ENCODE data around the gene PTPRD.

Gene PTPRD

DNA sequence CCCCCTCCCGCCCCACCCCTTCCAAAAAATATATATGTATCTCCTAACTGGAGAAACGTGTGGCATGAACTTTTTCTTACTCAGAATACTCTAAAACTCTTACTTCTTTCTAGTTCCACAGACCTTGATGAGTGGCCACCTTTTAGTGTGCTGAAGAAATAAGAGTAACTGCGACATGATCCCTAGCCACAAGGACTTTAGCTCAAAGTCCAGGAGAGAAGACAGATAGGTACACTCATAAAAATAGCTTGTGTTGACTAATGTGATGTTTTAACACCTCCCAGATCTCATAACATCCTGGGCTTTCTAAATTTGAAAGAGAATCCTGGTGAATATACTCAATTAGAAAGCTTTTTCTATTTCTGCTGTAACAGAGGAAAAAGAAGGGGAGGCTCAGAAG is 1808.2 kb downstream of the PTPRD start:
- no peak for DNase-seq

DNA sequence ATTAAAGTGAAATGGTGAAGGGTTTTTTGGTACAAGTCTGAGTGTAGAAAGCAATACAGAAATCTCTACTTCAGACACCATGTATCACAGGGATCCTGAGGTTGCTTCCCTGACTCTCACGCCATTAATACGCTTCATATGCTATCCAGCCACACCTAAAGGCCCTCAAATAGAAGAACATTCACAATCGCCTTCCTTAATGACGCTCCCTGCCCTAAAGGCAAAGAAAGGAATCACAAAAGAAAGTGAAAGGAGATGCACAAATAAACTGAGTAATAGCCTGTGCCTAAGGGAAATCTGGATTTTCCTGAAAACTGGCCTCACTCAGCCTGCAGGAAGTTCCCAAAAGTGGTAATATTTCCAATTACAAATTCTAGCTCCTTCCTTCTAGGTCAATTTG is 1810.6 kb downstream of the PTPRD start:
- no peak for DNase-seq

DNA sequence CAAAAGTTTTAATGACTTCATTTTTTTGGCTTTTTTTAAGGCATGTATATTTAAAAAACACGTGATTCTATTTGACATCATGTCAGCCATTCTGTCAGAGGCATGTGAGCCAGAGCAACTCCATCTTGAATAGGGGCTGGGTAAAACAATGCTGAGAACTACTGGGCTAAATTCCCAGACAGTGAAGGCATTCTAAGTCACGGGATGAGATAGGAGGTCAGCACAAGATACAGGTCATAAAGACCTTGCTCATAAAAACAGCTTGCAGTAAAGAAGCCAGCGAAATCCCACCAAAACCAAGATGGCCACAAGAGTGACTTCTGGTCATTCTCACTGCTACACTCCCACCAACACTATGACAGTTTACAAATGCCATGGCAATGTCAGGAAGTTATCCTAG is 1812.6 kb downstream of the PTPRD start:
- DNase-seq, result no peak

DNA sequence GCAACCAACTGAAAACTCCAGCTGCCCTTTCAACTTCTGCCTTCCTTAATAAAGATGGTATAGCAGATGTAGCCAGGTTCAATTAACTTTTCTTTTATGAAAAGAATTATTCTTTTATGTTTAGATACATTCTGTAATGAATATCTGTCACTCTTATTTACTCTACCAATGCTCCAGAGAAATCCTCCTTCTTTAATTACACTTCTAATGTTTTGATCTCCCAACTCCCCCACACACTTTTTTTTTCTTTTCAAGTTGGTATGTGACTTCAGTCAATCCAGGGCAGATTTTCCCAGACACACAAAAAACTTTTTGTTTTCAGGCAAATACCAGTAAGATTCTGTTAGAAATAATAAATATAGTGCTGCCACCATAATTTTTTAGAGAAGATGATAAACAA is 1813.2 kb downstream of the PTPRD start:
- no peak for DNase-seq

DNA sequence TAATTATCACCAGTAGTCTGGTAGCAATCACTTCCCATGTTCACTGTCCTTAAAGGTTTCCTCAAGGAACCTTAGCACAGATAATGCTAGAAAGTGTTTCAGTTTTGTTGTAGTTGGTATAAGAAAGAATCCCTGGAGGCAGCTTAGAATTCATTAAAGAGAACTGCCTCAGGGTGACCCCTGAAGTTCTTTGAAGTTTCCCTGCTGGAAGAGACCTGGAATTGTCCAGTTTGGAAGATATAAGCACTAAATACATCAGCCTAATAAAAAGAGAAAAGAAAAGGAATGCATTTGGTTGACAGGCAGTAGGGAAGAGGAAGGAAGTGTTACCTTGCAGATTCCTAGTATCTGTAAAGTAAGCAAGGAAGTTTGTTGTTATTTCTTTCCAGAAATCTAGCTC is 1813.6 kb downstream of the PTPRD start:
- no peak for DNase-seq

DNA sequence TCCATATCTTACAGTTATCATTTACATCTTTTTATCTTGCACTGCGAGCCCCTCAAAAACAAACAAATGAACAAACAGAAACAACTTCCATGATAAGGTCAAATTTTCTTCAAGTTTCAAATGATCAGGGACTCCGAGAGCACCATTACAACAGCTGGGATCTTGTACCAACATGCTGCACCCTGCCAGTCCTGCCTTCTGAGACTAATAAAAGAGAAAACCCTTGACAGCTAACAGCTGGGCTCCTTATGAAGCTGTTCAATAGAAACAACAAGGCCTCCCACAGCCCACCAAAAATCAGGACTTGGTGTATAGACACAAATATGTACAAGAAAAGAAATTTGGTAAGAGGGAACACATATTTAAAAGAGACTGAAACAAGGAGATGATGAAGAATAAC is 1828.0 kb downstream of the PTPRD start:
- no peak for DNase-seq

DNA sequence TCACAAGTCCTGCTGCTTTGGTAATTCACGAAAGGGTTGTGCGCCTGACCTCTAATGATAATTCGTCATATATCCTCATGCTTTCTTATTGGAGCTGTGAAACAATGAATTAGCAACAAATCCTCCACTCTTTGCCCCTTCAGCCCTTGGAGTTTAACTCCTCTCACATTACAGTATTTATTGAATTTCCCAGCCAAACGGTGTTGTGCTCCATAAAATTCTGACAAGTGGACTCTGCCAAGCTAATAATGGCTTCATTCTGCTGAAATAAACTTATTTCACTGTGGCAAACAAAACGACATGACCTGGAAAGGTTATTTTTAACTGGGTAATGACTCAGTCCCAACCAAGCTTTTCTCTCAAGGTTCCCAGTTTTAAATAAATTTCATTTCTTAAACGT is 1828.9 kb downstream of the PTPRD start:
- DNase-seq, result no peak

DNA sequence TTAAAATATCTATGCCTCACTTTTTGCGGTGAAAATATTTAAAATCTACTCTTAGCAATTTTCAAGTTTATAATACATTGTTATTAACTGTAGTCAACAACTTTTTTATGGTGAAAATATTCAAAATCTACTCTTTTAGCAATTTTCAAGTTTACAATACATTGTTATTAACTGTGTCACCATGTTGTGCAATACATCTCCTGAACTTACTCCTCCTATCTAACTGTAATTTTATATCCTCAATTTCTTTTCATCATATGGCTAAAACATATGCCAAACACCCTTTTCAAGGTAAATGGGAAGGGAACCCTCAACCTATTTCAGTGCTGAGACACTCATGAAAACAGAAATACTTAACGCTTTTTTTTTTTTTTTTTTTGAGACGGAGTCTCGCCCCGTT is 1830.6 kb downstream of the PTPRD start:
- DNase-seq, result no peak

DNA sequence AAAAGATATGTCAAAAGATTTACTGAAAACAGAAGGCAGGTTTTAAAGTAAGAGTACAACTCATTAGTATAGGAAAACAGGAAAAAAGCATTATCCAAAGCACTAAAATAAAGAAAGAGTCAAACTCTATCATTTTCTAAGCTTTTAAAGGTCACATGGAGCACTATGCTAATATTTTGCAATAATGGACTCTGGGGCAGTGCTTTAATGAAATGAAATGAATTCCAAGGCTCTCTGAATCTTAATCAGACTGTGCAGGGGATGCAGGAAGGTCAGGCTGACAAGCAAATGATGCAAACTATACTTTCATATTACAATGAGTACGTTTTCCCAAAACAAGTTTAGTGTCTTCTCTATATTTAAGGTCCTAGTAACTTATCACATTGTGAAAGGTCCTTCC is 1831.3 kb downstream of the PTPRD start:
- DNase-seq, result no peak

DNA sequence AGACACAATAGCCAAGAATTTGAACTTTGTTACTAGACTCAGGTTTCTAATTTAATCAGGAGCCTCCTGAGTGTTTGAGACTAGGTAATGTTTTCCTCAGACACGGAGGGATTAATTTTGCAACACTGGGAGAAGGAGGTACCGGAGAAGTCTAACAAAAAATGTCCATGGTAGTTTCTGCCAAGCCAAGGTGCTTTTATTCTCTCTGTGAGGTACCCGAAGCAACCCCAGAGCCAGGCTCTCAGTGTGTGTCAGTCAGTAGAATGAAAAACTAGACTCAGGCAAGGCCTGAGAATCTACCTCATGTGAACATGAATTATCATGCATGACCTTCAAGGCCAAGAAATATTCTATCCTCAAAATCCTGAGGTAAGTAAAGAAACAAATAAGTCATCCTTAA is 1832.4 kb downstream of the PTPRD start:
- no peak for DNase-seq

DNA sequence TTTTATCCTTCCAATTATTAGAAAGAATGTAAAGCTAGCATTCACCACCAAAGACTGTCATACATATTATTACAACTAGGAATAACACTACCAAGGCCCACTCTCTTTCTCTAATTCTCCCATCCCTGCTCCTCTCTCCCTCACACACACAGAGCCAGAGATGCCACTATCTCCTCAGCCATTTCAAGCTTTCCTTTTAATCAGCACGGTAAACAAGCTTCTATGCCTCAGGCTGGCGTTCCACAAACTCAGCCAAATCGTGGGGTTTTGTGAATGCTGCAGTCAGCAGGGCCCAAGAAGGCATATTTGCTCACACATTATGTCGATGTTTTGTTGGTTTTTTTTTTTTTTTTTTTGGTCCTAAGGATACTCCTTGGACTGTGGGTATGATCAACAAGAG is 1833.3 kb downstream of the PTPRD start:
- DNase-seq, result no peak

DNA sequence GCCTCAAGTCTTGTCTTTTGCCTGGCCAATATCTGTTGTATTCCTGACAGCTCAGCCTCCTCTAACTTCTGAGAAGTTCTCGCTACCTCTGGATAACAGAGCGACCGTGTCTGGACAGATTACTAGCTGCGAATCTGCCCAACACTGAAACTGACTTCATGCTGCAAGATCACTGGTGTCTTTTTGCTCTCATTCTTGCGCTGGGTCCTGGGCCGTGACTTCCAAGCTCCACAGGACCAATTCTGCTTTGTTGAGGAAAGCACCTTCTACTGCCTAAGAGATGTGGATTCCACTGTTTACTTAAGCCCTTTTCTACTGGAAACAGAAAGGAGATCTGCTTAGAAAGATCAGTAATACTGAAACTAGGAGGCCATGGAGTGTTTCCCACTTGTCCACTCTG is 1834.4 kb downstream of the PTPRD start:
- DNase-seq, result no peak

DNA sequence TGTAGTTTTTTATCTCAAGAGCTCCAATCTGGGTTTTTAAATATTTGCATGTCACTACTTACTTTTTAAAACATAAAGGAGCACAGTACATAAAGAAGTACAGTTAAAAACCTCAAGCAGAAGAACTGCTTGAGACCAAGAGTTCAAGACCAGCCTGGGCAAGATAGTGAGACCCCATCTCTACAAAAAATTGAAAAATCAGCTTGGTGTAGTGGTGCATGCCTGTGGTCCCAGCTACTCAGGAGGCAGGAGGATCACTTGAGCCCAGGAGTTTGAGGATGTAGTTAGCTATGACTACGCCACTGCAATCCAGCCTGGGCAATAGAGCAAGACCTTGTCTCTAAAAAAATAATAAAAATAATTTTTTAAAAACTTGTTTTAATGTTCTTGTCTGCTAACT is 1840.5 kb downstream of the PTPRD start:
- no peak for DNase-seq

DNA sequence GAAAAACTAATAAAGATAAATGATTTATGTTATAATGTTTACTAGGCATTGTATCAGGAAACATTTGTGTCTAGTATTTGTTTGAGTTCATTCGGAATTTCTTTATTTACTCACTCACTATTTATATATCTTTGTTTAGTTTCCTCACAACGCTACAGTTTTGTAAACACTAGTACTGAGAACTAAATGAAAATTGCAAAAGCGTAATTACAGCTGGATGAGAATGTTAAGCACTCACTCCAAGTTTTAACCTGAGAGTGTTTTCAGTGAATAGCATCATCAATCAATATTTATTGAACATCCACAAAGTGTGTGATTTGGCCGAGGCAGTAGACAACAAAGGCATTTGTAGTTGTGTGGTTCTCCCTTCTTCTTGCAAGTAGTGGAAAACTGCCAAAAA is 1843.6 kb downstream of the PTPRD start:
- DNase-seq, result no peak

DNA sequence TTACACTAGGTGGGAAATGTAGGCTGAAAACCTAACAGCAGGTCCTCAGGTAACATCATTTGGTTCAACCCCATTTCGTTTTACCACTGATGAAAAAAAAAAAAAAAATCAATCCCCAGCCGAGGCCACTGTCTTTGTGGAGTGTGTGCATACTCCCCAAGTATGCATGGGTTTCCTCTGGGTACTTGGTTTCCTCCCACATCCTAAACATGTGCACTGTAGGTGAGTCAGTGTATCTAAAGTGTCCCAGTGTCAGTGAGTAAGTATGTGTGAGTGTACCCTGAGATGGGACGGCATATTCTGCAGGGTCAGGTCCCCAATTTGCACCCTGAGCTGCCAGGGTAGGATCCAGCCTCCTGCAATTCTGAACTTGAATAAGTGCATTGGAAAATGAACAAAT is 1846.7 kb downstream of the PTPRD start:
- peak; percentile 45 for DNase-seq

DNA sequence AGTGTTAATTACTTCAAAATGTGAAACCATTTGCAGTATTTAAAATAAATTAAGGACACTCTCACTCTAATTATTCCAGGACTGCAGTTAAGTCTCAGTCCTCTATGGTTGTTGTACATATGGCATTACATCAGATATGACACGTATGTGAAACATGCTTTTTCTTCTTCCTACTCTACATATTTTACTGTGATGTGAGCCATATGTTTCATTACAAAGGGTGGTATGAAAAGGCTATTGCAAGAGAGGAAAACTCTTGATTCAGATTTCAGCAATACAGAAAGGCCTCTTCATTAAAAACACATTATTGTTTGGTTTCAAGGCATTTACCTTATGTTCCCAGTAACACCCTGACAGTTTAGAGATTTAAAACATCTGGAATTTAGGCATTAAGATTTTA is 1848.8 kb downstream of the PTPRD start:
- DNase-seq, result peak; percentile 85

DNA sequence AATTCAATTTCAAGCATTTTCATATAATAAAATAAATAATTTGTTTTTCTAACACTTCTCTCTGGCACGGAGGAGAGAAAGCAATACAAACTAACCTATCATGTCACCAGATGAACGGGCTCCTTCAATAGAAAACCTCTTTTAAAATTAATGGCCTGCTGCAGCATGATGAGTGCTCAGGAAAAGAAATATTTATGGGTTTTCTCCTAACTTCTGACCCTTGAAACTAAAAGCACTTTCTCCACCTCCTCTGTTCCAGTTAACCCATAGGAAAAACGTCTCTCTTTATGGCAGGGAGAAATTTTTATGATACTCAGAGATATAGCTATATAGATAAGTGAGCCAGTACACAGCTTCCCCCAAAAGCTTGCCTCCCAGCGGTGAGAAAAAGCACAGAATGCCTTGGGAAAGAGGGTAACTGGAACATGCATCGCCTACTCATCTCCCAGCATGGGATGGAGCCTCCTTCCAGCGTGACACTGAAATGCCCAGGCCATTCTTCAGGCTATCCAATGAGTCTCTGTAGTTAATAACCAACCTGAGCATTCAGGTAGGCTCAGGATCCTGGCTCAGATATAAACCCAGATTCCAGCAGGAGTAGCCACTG is 1850.2 kb downstream of the PTPRD start:
- no peak for DNase-seq

DNA sequence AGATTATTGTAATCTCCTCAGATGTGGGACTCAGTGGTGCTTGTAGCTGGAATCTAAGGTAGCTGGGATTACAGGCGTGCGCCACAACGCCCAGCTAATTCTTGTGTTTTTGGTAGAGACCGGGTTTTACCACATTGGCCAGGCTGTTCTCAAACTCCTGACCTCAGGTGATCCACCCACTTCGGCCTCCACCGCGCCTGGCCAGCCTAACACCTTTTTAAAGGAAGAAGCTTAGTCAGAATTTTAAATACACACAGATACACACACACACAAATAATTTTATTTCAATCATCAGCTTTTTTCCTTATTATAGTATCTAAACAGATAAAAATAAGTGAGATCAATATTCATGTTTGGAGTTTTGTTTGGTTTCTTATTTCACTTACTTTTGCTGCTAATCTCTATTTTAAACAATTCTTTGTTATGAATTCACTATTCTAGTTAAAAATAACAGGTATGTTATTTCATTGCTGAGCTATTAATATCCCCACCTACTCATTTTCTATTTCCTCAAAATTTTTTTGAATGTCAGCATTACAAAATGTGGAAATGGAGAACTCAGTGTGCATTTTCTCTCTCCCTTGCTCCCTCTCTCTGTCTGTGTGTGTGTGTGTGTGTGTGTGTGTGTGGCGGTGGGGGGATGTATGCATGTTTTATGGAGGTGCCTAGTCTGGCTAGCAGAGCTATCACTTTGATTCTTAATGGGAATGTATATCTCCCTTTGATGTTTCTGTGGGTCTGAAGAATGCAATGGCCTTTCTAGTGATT is 1852.6 kb downstream of the PTPRD start:
- DNase-seq, result no peak

DNA sequence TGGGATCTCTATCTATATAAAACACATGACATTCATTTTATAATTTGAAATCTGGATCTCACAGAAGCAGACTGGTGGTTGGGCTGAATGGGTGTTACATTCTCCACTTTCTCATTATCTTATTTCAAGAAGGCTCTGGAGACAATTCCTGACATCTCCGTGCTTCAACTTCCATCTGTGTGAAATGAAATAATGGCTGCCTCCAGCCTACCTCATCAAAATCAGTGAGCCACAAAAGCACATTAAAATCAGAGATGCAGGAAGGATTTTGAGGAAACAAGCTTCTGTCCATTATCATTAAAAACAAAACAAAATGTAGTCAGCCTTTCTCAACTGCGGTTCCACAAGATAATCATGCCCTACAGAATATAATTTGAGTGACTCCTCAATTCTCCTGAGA is 1854.9 kb downstream of the PTPRD start:
- DNase-seq, result no peak

DNA sequence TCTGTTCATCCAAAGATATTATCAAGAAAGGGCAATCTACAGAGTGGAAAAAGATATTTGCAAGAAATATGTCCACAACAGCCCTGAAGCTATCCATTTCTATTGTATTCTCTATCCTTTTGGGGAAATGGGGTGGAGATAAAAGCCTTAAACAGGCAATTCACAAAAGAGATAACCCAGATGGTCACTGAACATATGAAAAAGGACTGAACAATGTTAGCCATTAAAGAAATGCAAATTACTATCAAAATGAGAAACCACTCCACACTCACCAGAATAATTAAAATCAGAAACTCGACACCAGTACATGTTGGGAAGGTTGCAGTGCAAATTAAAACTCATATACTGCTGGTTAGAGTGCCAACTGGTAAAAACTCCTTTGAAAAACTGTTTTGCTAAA is 1858.1 kb downstream of the PTPRD start:
- DNase-seq, result no peak

DNA sequence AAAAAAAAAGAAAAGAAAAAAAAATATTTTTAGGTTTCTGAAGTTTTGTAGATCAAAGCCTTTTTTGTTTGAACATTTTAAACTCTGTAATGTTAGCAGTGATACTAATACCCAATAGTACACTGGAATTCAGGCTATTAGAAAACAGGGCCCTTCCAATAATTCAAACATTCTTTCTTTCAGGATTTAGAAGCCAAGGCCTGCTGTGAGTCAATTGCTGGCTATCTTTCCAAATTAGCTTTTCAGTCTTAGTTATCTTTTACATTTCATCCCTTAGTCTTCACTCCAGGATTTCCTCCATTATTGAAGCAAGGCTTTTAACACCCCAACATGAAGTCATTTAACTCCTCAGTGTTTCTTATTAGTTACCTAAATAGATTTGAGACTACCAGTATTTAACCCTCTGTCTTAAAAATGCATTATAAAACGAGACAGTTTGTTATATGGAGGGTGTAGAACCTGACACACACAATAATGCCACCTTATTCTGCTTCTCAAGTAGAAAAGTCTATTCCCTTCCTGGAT is 1861.3 kb downstream of the PTPRD start:
- peak; percentile 31 for DNase-seq

DNA sequence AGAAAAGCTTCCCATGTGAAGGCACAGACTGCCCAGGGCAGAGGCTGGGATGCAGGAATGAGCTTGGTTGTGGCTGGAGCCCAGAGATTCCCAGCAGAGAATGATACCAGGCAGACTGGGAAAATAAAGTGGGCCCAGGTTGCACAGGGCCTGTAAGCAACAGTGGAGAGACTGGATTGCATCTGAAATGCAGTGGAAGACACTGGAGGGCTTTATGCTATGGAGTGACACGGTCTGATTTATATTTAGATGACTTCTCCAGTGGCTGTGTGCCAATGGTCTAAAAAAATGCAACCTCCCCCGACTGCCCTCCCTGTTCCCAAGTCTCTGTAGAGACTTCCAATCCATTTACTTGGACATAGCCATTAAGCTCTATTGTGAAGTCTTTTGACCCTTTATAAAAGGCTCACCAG is 1862.2 kb downstream of the PTPRD start:
- peak; percentile 56 for DNase-seq

DNA sequence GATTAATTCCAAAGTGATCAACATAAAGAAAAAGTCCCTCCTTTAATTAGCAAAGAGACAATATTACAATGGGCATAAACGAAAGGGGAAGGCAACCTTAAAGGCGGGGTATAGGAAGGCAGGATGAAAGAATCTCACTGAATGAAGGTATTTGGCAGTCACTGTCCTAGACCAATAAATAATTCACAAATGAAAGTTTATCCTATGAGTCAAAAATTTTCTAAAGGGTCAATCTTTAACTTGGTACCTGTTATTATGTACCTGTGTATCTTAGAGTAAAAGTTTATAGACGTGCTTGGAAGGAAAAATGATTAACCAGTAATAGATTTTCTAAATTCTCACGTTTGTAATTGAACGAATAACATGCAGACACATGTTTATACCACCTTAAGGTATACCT is 1867.5 kb downstream of the PTPRD start:
- no peak for DNase-seq

DNA sequence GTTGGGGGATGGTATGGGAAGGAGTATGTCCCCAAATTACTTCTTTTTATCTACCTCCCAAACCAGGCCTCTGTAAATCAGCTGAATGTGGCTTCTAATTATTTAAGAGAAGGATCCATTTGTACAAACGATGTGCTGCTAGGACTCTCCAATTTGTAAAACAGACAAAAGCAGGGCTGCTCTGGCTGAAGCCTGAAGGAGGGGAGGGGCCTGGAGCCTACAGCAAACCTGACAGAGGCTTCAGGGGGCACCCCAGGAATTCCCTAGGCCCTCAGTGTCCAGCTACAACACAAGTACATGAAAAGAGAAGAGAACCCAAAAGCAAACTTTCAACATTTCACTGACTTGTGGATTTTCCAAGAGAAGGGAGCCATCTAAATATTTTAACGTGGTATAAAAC is 1873.9 kb downstream of the PTPRD start:
- DNase-seq, result no peak

DNA sequence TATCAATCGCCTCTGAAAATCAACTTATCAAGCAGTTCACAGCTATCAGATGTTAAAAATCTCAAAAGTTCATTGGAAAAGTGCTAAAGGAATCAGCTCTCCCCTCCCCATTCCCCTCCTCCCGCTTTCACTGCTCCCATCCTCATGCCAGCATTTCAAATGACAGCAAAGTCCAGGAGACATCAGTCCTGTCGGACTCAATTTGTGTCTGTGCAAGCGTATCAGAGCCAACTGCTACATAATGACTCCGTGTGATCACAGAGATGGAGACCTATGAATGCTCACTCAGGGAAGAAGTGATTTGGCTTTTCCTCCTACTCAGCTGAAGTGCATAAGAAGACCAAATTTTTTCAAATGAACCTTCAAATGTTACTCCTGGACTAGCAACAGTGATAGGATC is 1876.0 kb downstream of the PTPRD start:
- DNase-seq, result no peak
